ENCODE measurements around the gene C11orf52. TPM values are rescaled to one million over a fixed set of nuclear protein-coding genes. Genes with fewer than 3 reads are reported as not detected.
A peak's percentile ranks its signal among the peaks of the same experiment; 100 is the strongest.

The C11orf52 gene
- total and polyA plus RNA-seq, 2 of the 4 experiments (the other 2 are of a cell fraction), result 0.90 to 1.1 TPM

DNA sequence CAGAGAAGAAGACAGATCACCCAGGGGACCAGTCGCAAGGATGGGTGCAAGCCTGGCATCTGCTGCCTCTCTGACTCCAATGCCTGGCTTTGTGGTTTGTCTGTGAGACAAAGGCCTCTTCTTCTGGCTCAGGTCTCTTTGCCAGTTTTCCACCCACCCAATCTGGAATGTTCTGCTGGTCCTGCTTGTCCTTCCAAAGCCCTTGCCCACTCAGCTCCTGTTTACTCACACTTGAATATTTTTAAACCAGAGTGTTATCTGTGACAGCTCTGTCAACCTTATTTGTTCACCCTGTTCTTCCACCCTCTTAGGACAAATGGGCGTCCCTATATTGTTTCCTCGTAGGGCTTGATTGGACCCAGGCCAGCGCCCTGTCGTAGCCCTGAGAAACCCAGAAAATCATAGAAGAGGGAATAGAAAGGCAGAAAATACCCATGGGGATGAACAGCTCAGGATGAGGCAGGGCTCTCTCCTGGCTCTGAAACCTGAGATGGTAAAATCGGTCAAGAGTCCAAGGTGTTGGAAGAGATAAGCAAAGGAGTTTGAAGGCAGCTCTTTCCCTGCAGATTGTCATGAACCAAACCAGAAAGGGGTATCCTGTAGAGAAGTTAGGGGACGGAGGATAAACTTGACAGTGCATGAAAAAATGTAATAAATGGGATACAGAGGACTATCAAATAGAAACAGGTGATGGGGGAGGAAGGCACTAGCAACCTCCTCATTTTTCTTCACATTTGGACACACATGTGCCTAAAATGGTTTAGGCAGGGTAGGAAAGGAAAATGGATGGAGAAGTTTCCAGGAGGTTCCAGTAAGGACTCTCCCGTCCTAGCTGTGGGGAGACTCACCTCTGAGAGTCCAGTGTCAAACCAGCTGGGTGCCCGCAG lies 7.8 kb upstream of the C11orf52 start:
- H3K9me1 ChIP-seq (ENCODE audit: insufficient read depth, low read length), result peaks cover 18% of the 10 kb centered on the region
- dilution Hi-C loops (cut with HindIII; ENCODE audit: low sequenced_read_pairs, unreplicated experiment) (no loop called here), intact Hi-C loops (cut with micrococcal nuclease) (no loop called here), in situ Hi-C loops (cut with MboI; ENCODE audit: low sequenced_read_pairs) (no loop called here)
- no peak for DNase-seq
- 0 out of 2 replicates have a peak overlapping the region, but pooled peaks have one; percentile 2 for H3K4me2 ChIP-seq (ENCODE audit: low read depth, low read length)
- H2AK9ac ChIP-seq (replicated peaks; ENCODE audit: low read depth, low read length, poor library complexity), result peak overlapping the region; percentile 85
- H3K4me1 ChIP-seq (ENCODE audit: control insufficient read depth, insufficient read depth, low read length), result peaks cover 36% of the 10 kb centered on the region
- H3K9ac ChIP-seq (ENCODE audit: low read depth, low read length), result peak overlapping the region; percentile 37; the same call in 1 of the 2 replicates
- no peaks in the 10 kb centered on the region for H3K9me3 ChIP-seq (ENCODE audit: control insufficient read depth, insufficient read depth, low read length)
- no peak for ATAC-seq (ENCODE audit: low read depth)
- peak overlapping the region; percentile 94 for H4K5ac ChIP-seq (ENCODE audit: low read depth, low read length)
- peak overlapping the region; percentile 67; the same call in 1 of the 3 replicates for H2BK15ac ChIP-seq (ENCODE audit: low read depth, low read length)
- BruUV-seq (replicated peaks), result no TSS peak
- H2AK5ac ChIP-seq (ENCODE audit: low read depth, low read length), result peak overlapping the region; percentile 72
- peak overlapping the region; percentile 70 for H3K18ac ChIP-seq (ENCODE audit: low read depth, low read length)
- TF ChIP-seq NFE2L2 (IDR thresholded peaks at IDR 0.05; ENCODE audit: low read depth, low read length) (no peak), MAFK (IDR thresholded peaks at IDR 0.05; ENCODE audit: low read depth, low read length) (no peak), MXI1 (IDR thresholded peaks at IDR 0.05; ENCODE audit: borderline replicate concordance, low read depth, low read length) (no peak), RFX5 (IDR thresholded peaks at IDR 0.05; ENCODE audit: low read depth, low read length) (no peak)
- TF ChIP-seq, protein P1, sequence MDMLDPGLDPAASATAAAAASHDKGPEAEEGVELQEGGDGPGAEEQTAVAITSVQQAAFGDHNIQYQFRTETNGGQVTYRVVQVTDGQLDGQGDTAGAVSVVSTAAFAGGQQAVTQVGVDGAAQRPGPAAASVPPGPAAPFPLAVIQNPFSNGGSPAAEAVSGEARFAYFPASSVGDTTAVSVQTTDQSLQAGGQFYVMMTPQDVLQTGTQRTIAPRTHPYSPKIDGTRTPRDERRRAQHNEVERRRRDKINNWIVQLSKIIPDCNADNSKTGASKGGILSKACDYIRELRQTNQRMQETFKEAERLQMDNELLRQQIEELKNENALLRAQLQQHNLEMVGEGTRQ (IDR thresholded peaks at IDR 0.05; ENCODE audit: low read depth, low read length), result no peak
- H3K27me3 ChIP-seq (ENCODE audit: control insufficient read depth, insufficient read depth, low read length), result no peaks in the 10 kb centered on the region
- peak overlapping the region; percentile 94 for H3K4ac ChIP-seq (ENCODE audit: low read depth, low read length)
- no peak overlapping the region; the same call in 1 of the 2 replicates for H3K23ac ChIP-seq (ENCODE audit: low read depth, low read length)
- peak overlapping the region; percentile 97; the same call in 1 of the 2 replicates for H2BK20ac ChIP-seq (ENCODE audit: low read depth, low read length)
- H3K79me1 ChIP-seq (ENCODE audit: low read depth in 1 of 2, low read length in 2 of 2), result peaks cover 0 to 15% of the 10 kb centered on the region in 2 experiments; a peak in 2 of 4 replicates
- H3K27ac ChIP-seq (ENCODE audit: insufficient read depth, low read length), result no peak overlapping the region; the same call in 1 of the 2 replicates
- CTCF ChIA-PET, result interaction anchor here (0.5 to 0.6 kb wide), 2 partner anchors 21 to 998 kb away, joined by 3 read pairs; no protein-coding TSS in a partner anchor
- peak overlapping the region; percentile 92 to 93; a peak in 2 of 4 replicates for H4K8ac ChIP-seq (ENCODE audit: low read depth in 2 of 2, low read length in 2 of 2)
- 94% methylated on average over 3 of the region's 9 CpGs; no CpG with 5 or more reads in 1 of the 2 experiments for WGBS, 2 experiments (ENCODE audit: extremely low coverage in 2 of 2, insufficient read length in 1 of 2)
- H3K14ac ChIP-seq (replicated peaks; ENCODE audit: low read depth, low read length), result peak overlapping the region; percentile 71; the same call in 1 of the 2 replicates
- POLR2A ChIA-PET (ENCODE audit: unreplicated experiment), result interaction anchor here (0.5 to 1.0 kb wide), 2 partner anchors 7 to 24 kb away, joined by 3 read pairs; no protein-coding TSS in a partner anchor
- H2AFZ ChIP-seq (replicated peaks; ENCODE audit: low read length, poor library complexity), result peak overlapping the region; percentile 83
- peak overlapping the region; percentile 84 for H2BK120ac ChIP-seq (ENCODE audit: low read depth, low read length)
- H2BK5ac ChIP-seq (ENCODE audit: low read depth, low read length, poor library complexity, severe bottlenecking), result peak overlapping the region; percentile 85
- no peaks in the 10 kb centered on the region for H3K36me3 ChIP-seq (ENCODE audit: control insufficient read depth, insufficient read depth, low read length)
- peak overlapping the region; percentile 97; the same call in 1 of the 2 replicates for H4K91ac ChIP-seq (ENCODE audit: insufficient read depth, low read depth, low read length)
- H3K4me3 ChIP-seq (ENCODE audit: insufficient read depth, low read depth, low read length), result no peak overlapping the region
- H4K20me1 ChIP-seq (ENCODE audit: insufficient read depth, low read length), result no peaks in the 10 kb centered on the region
- no peak overlapping the region for H3K56ac ChIP-seq (ENCODE audit: extremely low read depth, insufficient read depth, low read length)
